Activated CD4-positive, alpha-beta memory T cell treated with anti-CD3 and anti-CD28 coated beads for 36 hours (primary cell): ENCODE results near the gene SLC9A7. TPM values are rescaled to one million over a fixed set of nuclear protein-coding genes. Genes with fewer than 3 reads are reported as not detected.

Experiments
- CTCF ChIA-PET: fragments of 350-600 bp; sonication (Branson Sonifier 250); formaldehyde crosslinking; loops from one replicate; lab custom pipeline; 2021; ENCODE audit warnings: antibody characterized with exemption, inconsistent platforms; lab: Charles Lee
- POLR2A ChIA-PET: fragments of 350-600 bp; sonication (Branson Sonifier 250); formaldehyde crosslinking; loops from one replicate; lab custom pipeline; 2021; ENCODE audit warnings: antibody characterized with exemption; lab: Charles Lee
- DNase-seq: peaks from one replicate; pipeline ENCODE4 v3.0.0-alpha.2; 2020
- H3K27ac Mint-ChIP-seq: one replicate; pipeline ENCODE4 v1.8.0; 2021; ENCODE audit warnings: mixed read lengths
- H3K27me3 Mint-ChIP-seq: one replicate; pipeline ENCODE4 v1.8.0; 2021; ENCODE audit warnings: mixed read lengths
- H3K36me3 Mint-ChIP-seq: one replicate; pipeline ENCODE4 v1.8.0; 2021; ENCODE audit warnings: mixed read lengths
- H3K4me1 Mint-ChIP-seq: one replicate; pipeline ENCODE4 v1.8.0; 2021; ENCODE audit warnings: low read depth, mixed read lengths
- H3K4me3 Mint-ChIP-seq: one replicate; pipeline ENCODE4 v1.8.0; 2021; ENCODE audit warnings: mild to moderate bottlenecking, mixed read lengths
- H3K9me3 Mint-ChIP-seq: one replicate; pipeline ENCODE4 v1.8.0; 2021; ENCODE audit warnings: mixed read lengths
- intact Hi-C: fragments of 100-400 bp; cut with micrococcal nuclease; formaldehyde crosslinking; loops from one replicate; pipeline ENCODE4 v1.15.1; 2023
- total RNA-seq, 2 experiments: library from RNA; stranded (reverse); gene quantifications; one replicate each; pipeline ENCODE4 v1.2.3, GENCODE V29; 2021

SLC9A7 gene
- total RNA-seq, 2 experiments from 2014 or later, result 17.7 to 17.8 TPM

DNA sequence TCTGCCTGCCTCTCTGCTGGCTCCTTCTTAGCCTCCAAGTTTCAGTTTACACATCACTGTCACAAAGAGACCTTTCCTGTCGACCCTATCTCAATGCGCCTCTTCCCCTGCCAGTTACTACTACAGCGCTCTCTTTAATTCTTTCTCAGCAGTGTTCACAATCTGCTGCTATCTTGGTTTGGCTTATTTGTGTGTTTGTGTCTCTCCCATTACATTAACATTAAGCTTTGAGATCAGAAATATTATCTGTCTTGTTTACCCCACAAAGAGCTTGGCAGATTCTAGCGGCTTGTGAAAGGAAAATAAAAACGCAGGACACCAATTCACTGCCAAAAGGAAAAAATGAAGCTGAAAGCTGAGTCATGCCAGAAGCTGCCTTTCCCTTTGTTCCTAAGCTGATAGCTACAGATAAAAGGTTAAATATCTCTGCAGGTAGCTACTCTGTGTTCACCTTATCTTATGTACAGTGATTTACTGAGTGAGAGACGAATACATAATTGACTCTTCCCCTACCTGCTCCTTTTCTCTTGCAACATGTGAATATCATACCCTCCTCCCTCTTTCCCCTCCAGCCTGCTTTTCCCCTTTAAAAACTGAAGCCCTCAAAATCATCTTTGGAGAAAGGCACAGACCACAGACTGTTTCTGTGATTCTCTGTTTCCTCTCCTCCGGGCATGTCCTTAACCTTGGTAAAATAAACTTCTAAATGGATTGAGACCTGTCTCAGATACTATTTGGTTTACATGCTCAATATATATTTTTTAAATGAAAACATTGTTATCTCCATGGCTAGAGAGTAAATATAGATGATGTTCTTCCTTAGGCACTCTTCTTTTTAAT, 19.3 kb upstream of the SLC9A7 start:
- CTCF ChIA-PET, result no interaction called here
- no peak for DNase-seq
- H3K4me3 Mint-ChIP-seq, result no peak overlapping the region
- intact Hi-C loops, result no loop called here
- POLR2A ChIA-PET, result no interaction called here
- H3K9me3 Mint-ChIP-seq, result no peaks in the 10 kb centered on the region
- no peak overlapping the region for H3K27ac Mint-ChIP-seq
- peaks cover 12% of the 10 kb centered on the region for H3K4me1 Mint-ChIP-seq
- no peaks in the 10 kb centered on the region for H3K36me3 Mint-ChIP-seq
- no peaks in the 10 kb centered on the region for H3K27me3 Mint-ChIP-seq

DNA sequence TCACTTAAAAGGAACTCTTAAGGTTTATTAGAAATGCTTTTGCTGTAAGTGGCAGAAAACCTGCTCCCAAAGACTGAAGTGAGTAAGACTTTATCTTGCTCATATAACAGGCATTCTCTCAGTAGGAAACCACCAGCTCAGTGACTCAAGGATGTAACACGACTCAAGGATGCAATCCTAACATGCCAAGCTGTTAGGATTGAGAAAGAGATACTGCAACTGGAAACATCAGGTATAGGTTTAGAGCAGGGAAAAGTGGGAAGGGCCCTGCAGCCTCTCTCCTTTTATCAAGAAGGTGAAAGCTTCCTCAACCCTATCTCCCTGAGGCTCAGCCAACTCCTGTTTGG, 11.9 kb upstream of the SLC9A7 start:
- intact Hi-C loops, result no loop called here
- Mint-ChIP-seq H3K9me3 (no peaks in the 10 kb centered on the region), H3K36me3 (no peaks in the 10 kb centered on the region)

DNA sequence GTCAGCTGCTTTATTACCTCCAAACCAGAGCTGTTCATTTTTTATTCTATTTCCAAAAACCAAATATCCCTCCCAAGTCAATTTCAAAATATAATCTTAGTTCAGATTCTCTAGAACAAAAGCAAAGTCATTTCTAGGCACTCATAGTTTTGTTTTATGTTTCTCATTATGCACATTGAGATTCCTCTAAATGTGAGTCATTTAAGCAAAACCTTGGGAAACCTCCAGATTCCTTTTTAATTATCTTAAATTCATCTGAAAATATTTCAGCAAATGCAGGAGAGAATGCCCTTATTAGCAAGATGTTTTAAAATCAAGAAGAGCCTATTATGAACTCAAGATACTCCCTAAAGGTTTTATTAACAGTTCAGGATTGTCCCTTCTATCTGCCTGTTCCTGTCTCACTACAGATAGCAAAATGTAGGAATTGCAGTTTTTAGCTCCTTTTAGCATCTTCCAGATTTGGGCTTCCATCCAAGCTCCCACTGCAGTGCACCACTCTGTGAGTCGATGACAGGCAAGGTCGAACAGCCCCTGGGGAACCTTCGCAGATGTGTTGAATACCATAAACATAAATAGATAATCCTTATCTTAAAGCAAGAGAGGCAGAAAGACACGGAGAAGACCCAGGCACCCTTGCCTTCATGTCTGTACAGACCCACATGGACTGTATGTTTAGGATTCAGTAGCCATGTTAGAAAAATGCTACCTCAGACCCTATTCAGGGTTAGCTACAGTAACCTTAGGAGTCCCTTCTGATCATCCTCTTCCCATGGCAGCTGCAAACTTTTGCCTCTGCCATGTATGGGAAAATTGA, 11.3 kb upstream of the SLC9A7 start:
- DNase-seq, result no peak
- Mint-ChIP-seq H3K27ac (no peak overlapping the region), H3K36me3 (no peaks in the 10 kb centered on the region), H3K4me3 (no peak overlapping the region), H3K4me1 (no peaks in the 10 kb centered on the region), H3K9me3 (no peaks in the 10 kb centered on the region), H3K27me3 (no peaks in the 10 kb centered on the region)
- ChIA-PET POLR2A (no interaction called here), CTCF (no interaction called here)
- intact Hi-C loops, result no loop called here

More for the DNA sequence above, 11.9 kb upstream of the SLC9A7 start:
- DNase-seq, result no peak
- no peak overlapping the region for H3K27ac Mint-ChIP-seq
- no peaks in the 10 kb centered on the region for H3K27me3 Mint-ChIP-seq
- no peak overlapping the region for H3K4me3 Mint-ChIP-seq
- no peaks in the 10 kb centered on the region for H3K4me1 Mint-ChIP-seq
- ChIA-PET POLR2A (no interaction called here), CTCF (no interaction called here)

GRCh38 chrX:46762963-46763362, 4.0 kb upstream of the SLC9A7 start:
- H3K4me1 Mint-ChIP-seq, result peaks cover 10% of the 10 kb centered on the region
- H3K27me3 Mint-ChIP-seq, result peaks cover 3% of the 10 kb centered on the region
- intact Hi-C loops, result no loop called here

GRCh38 chrX:46759645-46759974, 692 bp upstream of the SLC9A7 start:
- intact Hi-C loops, result loop anchor here (1.0 to 5.0 kb wide), 5 partner anchors 33 to 334 kb away; partner anchors contain the start of gene RP2

More at GRCh38 chrX:46762963-46763362, 4.0 kb upstream of the SLC9A7 start:
- Mint-ChIP-seq H3K27ac (no peak overlapping the region), H3K4me3 (no peak overlapping the region), H3K36me3 (peaks cover 3% of the 10 kb centered on the region), H3K9me3 (no peaks in the 10 kb centered on the region)
- POLR2A ChIA-PET, result no interaction called here
- CTCF ChIA-PET, result no interaction called here
- no peak for DNase-seq

DNA sequence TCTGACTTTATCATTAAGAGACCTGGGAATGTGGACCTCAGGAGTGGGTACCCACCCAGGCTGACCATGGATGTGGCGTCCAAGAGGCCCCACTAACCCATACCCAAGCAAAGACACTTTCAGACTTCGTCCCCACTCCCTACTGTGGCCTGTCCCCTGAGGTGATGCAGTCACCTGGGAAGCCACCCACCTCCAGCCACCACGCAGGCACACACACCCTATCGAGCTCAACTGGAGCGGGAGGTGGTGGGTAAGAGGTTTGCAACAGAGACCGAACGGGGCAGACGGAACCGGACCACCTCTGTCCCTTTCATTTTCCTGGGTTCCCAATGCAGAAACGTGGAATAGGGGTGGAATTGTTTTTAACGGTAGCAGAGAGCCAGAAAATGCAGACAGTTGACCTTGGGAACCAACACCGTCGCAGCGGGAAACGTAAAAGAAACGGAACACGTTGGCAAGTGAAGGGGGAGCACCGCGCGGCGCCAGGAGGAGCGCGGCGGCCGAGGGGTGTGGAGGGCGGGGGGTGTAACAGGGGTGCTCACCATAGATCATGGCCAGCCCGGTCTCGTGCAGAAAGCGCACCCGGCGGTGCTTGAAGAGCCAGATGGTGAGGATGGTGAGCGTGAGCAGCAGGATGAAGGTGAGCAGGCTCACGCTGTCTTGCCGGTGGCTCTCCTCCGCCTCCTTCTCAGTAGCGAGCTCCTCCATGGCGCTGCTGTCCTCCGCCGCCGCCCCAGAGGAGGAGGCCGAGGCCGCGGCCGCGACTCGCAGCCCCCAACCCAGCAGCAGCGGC, 559 bp downstream of the SLC9A7 start:
- Mint-ChIP-seq H3K9me3 (no peaks in the 10 kb centered on the region), H3K36me3 (peaks cover 4% of the 10 kb centered on the region)

More at GRCh38 chrX:46759645-46759974, 692 bp upstream of the SLC9A7 start:
- Mint-ChIP-seq H3K27ac (peak overlapping the region; percentile 77), H3K9me3 (no peaks in the 10 kb centered on the region), H3K4me1 (peaks cover 26% of the 10 kb centered on the region), H3K36me3 (peaks cover 4% of the 10 kb centered on the region), H3K4me3 (peak overlapping the region; percentile 72), H3K27me3 (peaks cover 3% of the 10 kb centered on the region)
- no peak for DNase-seq
- ChIA-PET CTCF (interaction anchor here (1.4 to 3.5 kb wide), 4 partner anchors 32 to 271 kb away, joined by 3 to 32 read pairs (median 8); no protein-coding TSS in a partner anchor), POLR2A (no interaction called here)

DNA sequence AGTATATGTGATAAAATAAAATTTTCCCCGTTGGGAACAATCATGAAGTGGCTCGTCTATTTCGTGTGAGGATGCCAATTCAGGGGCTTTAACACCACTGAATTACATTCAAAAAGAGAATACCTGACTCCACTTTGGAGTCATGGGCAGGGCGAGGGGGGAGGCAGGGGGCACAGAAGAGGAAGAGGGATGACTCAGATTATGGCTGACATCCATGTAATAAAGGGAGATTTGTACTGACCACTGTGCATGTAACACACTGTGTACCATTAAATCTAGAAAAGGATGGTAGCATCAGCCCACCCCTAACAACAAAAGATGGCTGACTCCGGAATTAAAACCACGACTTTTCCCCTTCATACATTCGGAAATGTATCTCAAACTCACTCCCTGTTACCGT, 1.3 kb downstream of the SLC9A7 start:
- ChIA-PET CTCF (interaction anchor here (1.0 to 1.5 kb wide), 2 partner anchors 8 to 39 kb away, joined by 3 to 17 read pairs; no protein-coding TSS in a partner anchor), POLR2A (interaction anchor here (1.2 kb wide), 1 partner anchor 79 kb away, joined by 4 read pairs; the partner anchor contains the start of gene RP2)
- Mint-ChIP-seq H3K27ac (peak overlapping the region; percentile 79), H3K4me1 (peaks cover 29% of the 10 kb centered on the region), H3K4me3 (peak overlapping the region; percentile 94), H3K27me3 (peaks cover 2% of the 10 kb centered on the region), H3K9me3 (no peaks in the 10 kb centered on the region), H3K36me3 (peaks cover 4% of the 10 kb centered on the region)
- intact Hi-C loops, result loop anchor here (5.0 kb wide), 1 partner anchor 45 kb away; no protein-coding TSS in a partner anchor
- DNase-seq, result peak; percentile 9

More for the DNA sequence above, 559 bp downstream of the SLC9A7 start:
- ChIA-PET CTCF (interaction anchor here (0.6 to 1.5 kb wide), 4 partner anchors 9 to 272 kb away, joined by 3 to 17 read pairs (median 4); no protein-coding TSS in a partner anchor), POLR2A (interaction anchor here (1.2 kb wide), 1 partner anchor 78 kb away, joined by 4 read pairs; the partner anchor contains the start of gene RP2)
- intact Hi-C loops, result loop anchor here (2.0 to 5.0 kb wide), 2 partner anchors 46 to 78 kb away; partner anchors contain the start of gene RP2
- H3K4me1 Mint-ChIP-seq, result peaks cover 29% of the 10 kb centered on the region
- peak; percentile 35 for DNase-seq
- H3K27ac Mint-ChIP-seq, result peak overlapping the region; percentile 79
- peaks cover 3% of the 10 kb centered on the region for H3K27me3 Mint-ChIP-seq
- peak overlapping the region; percentile 94 for H3K4me3 Mint-ChIP-seq

GRCh38 chrX:46757052-46757451, 1.9 kb downstream of the SLC9A7 start:
- peaks cover 32% of the 10 kb centered on the region for H3K4me1 Mint-ChIP-seq
- H3K36me3 Mint-ChIP-seq, result peaks cover 4% of the 10 kb centered on the region
- ChIA-PET POLR2A (no interaction called here), CTCF (no interaction called here)
- H3K4me3 Mint-ChIP-seq, result peak overlapping the region; percentile 94
- no peak overlapping the region for H3K27ac Mint-ChIP-seq
- no peaks in the 10 kb centered on the region for H3K9me3 Mint-ChIP-seq
- DNase-seq, result no peak
- no peaks in the 10 kb centered on the region for H3K27me3 Mint-ChIP-seq
- intact Hi-C loops, result loop anchor here (5.0 kb wide), 1 partner anchor 45 kb away; no protein-coding TSS in a partner anchor

DNA sequence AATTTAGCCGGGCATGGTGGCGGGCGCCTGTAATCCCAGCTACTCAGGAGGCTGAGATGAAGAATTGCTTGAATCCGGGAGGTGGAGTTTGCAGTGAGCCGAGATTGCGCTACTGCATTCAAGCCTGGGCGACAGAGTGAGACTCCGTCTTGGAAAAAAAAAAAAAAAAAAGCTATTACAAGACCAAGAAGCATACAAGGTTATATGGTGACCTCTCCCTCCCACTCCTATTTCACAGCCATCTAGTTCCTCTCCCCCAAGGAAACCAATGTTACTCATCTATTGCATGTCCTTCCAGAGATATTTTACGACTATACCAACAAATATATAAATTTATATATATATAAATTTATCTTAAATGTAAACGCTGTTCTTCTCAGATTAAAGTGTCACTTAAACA, 3.2 kb downstream of the SLC9A7 start:
- CTCF ChIA-PET, result interaction anchor here (2.0 kb wide), 1 partner anchor 41 kb away, joined by 5 read pairs; no protein-coding TSS in a partner anchor
- peaks cover 32% of the 10 kb centered on the region for H3K4me1 Mint-ChIP-seq
- intact Hi-C loops, result loop anchor here (5.0 kb wide), 1 partner anchor 43 kb away; no protein-coding TSS in a partner anchor
- no peaks in the 10 kb centered on the region for H3K9me3 Mint-ChIP-seq
- no peak for DNase-seq
- no peaks in the 10 kb centered on the region for H3K27me3 Mint-ChIP-seq
- peaks cover 4% of the 10 kb centered on the region for H3K36me3 Mint-ChIP-seq
- no peak overlapping the region for H3K4me3 Mint-ChIP-seq
- POLR2A ChIA-PET, result no interaction called here
- H3K27ac Mint-ChIP-seq, result no peak overlapping the region

GRCh38 chrX:46754586-46755061, 4.3 kb downstream of the SLC9A7 start:
- no peak for DNase-seq
- Mint-ChIP-seq H3K27ac (no peak overlapping the region), H3K9me3 (no peaks in the 10 kb centered on the region), H3K4me3 (no peak overlapping the region), H3K4me1 (peaks cover 26% of the 10 kb centered on the region), H3K36me3 (peaks cover 4% of the 10 kb centered on the region), H3K27me3 (no peaks in the 10 kb centered on the region)
- CTCF ChIA-PET, result interaction anchor here (2.0 kb wide), 1 partner anchor 42 kb away, joined by 5 read pairs; no protein-coding TSS in a partner anchor
- POLR2A ChIA-PET, result no interaction called here
- intact Hi-C loops, result loop anchor here (5.0 kb wide), 1 partner anchor 42 kb away; no protein-coding TSS in a partner anchor

DNA sequence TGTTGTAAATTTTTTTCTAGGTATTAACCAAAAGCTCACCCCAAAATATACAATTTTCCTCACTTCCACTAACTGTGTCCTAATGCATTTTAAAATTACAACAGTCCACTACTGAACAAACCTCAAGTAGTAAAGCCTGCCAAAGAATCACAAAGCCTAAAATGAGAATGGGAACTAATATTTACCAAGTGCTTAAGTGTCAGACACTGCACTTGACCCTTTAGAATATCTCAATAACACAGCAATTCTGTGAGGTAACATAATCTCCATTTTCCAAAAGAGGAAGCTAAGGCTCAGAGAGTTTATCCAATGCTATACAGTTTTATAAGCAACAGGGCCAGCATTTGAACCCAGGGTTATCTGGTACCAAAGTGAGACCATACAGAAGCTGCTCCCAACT, 4.9 kb downstream of the SLC9A7 start:
- Mint-ChIP-seq H3K27me3 (no peaks in the 10 kb centered on the region), H3K36me3 (peaks cover 4% of the 10 kb centered on the region), H3K4me3 (no peak overlapping the region), H3K9me3 (no peaks in the 10 kb centered on the region), H3K4me1 (peaks cover 24% of the 10 kb centered on the region), H3K27ac (no peak overlapping the region)
- intact Hi-C loops, result no loop called here
- POLR2A ChIA-PET, result no interaction called here
- DNase-seq, result no peak
- CTCF ChIA-PET, result interaction anchor here (2.0 kb wide), 1 partner anchor 42 kb away, joined by 5 read pairs; no protein-coding TSS in a partner anchor
